ENCODE data around the gene GABRG2.

- no peak for TF ChIP-seq CTCF (IDR thresholded peaks at IDR 0.05)
- TF ChIP-seq SIN3A (IDR thresholded peaks at IDR 0.05; ENCODE audit: borderline replicate concordance, low read depth, low read length): no peak
- no peak for TF ChIP-seq POLR2AphosphoS5 (IDR thresholded peaks at IDR 0.05; ENCODE audit: low read depth, low read length)
- TF ChIP-seq NFIC (IDR thresholded peaks at IDR 0.05; ENCODE audit: borderline replicate concordance): no peak
- TF ChIP-seq EZH2phosphoT487 (IDR thresholded peaks at IDR 0.05; ENCODE audit: borderline replicate concordance, low read depth): no peak
- no peak for TF ChIP-seq EP300 (IDR thresholded peaks at IDR 0.05; ENCODE audit: borderline replicate concordance in 1 of 2, low read depth in 1 of 2, low read length in 1 of 2)
- TF ChIP-seq RCOR1 (IDR thresholded peaks at IDR 0.05; ENCODE audit: low read length): no peak
- no peak for TF ChIP-seq SMC3 (IDR thresholded peaks at IDR 0.05; ENCODE audit: low read depth, low read length)
- TF ChIP-seq MXI1 (IDR thresholded peaks at IDR 0.05; ENCODE audit: low read depth, low read length): no peak
- TF ChIP-seq REST (IDR thresholded peaks at IDR 0.05; ENCODE audit: low read depth, low read length): no peak
- no peak for TF ChIP-seq RAD21 (IDR thresholded peaks at IDR 0.05; ENCODE audit: low read length)
- TF ChIP-seq GABPA (IDR thresholded peaks at IDR 0.05; ENCODE audit: low read depth): no peak
- no peak for TF ChIP-seq CHD2 (IDR thresholded peaks at IDR 0.05; ENCODE audit: low read length, partially characterized antibody)
- no peak for TF ChIP-seq USF2 (IDR thresholded peaks at IDR 0.05; ENCODE audit: borderline replicate concordance, low read depth, low read length)
These were observed 60.5 kb downstream of the GABRG2 start for GRCh38 chr5:162128117-162128516.

All from SK-N-SH (cell line).